ENCODE data around the gene TAL1. TPM values are rescaled to one million over a fixed set of nuclear protein-coding genes. Genes with fewer than 3 reads are reported as not detected.

Gene TAL1
- total and polyA plus RNA-seq, 2 donors (not counting 3 experiments of a cell fraction or from before 2014, with no cell fraction given): 36.7 to 52.4 TPM

GRCh38 chr1:47219590-47220220, 12.3 kb downstream of the TAL1 start:
- peaks cover 12 to 57% of the 10 kb centered on the region in 2 experiments for H3K36me3 ChIP-seq (ENCODE audit: control insufficient read depth in 2 of 2, extremely low read depth in 1 of 2, insufficient read depth in 2 of 2, low read length in 2 of 2)
- no peak for FAIRE-seq
- H3K4me2 ChIP-seq (ENCODE audit: insufficient read depth, low read length): no peak overlapping the region
- H3K79me2 ChIP-seq (ENCODE audit: control insufficient read depth, insufficient read depth, low read length): peaks cover 8% of the 10 kb centered on the region
- no peak overlapping the region for H3K4me3 ChIP-seq (replicated peaks in 1 of 3; ENCODE audit: insufficient read depth in 1 of 3, low read depth in 1 of 3, low read length in 3 of 3)
- H3K4me1 ChIP-seq (ENCODE audit: control insufficient read depth, extremely low read depth, insufficient read depth, low read length): peaks cover 17% of the 10 kb centered on the region
- no peak overlapping the region for H2AFZ ChIP-seq (ENCODE audit: low read depth, low read length)
- CTCF ChIA-PET: interaction anchor here (3.3 kb wide), 1 partner anchor 40 kb away, joined by 8 read pairs; no protein-coding TSS in a partner anchor
- no peaks in the 10 kb centered on the region for H3K9me1 ChIP-seq (replicated peaks; ENCODE audit: control insufficient read depth, extremely low read depth, insufficient read depth, low read length)
- POLR2A ChIA-PET: interaction anchor here (0.6 kb wide), 1 partner anchor 9 kb away, joined by 4 read pairs; no protein-coding TSS in a partner anchor
- TF ChIP-seq POLR2A (IDR thresholded peaks at IDR 0.05; ENCODE audit: low read depth, low read length) (no peak), JUN (IDR thresholded peaks at IDR 0.05; ENCODE audit: borderline replicate concordance, insufficient read depth, insufficient read length, low read depth) (no peak)
- H3K9me3 ChIP-seq (replicated peaks; ENCODE audit: control insufficient read depth, insufficient read depth, low read length): no peaks in the 10 kb centered on the region
- intact Hi-C loops (cut with micrococcal nuclease): no loop called here
- dilution Hi-C loops (cut with MboI; ENCODE audit: extremely low pct_ligation_motif_present, low sequenced_read_pairs): no loop called here
- H3K27ac ChIP-seq (ENCODE audit: insufficient read depth, low read depth, low read length): no peak overlapping the region
- DNase-seq (ENCODE audit: low read depth, low spot score): no peak
- BruUV-seq (replicated peaks): no TSS peak
- H3K9ac ChIP-seq (replicated peaks; ENCODE audit: extremely low read depth, insufficient read depth, low read length): no peak overlapping the region
- H3K27me3 ChIP-seq (ENCODE audit: control insufficient read depth in 2 of 2, insufficient read depth in 2 of 2, low read length in 2 of 2): no peaks in the 10 kb centered on the region
- no peaks in the 10 kb centered on the region for H4K20me1 ChIP-seq (replicated peaks; ENCODE audit: control insufficient read depth, extremely low read depth, insufficient read depth, low read length)

- Histone ChIP-seq H2AFZ (ENCODE audit: low read depth, low read length) (no peak overlapping the region), H3K79me2 (ENCODE audit: control insufficient read depth, insufficient read depth, low read length) (peaks cover 1% of the 10 kb centered on the region), H3K27me3 (ENCODE audit: control insufficient read depth in 2 of 2, insufficient read depth in 2 of 2, low read length in 2 of 2) (no peaks in the 10 kb centered on the region), H3K9me1 (replicated peaks; ENCODE audit: control insufficient read depth, extremely low read depth, insufficient read depth, low read length) (no peaks in the 10 kb centered on the region), H4K20me1 (replicated peaks; ENCODE audit: control insufficient read depth, extremely low read depth, insufficient read depth, low read length) (no peaks in the 10 kb centered on the region), H3K27ac (ENCODE audit: insufficient read depth, low read depth, low read length) (no peak overlapping the region), H3K9me3 (replicated peaks; ENCODE audit: control insufficient read depth, insufficient read depth, low read length) (no peaks in the 10 kb centered on the region), H3K4me3 (replicated peaks in 1 of 3; ENCODE audit: insufficient read depth in 1 of 3, low read depth in 1 of 3, low read length in 3 of 3) (no peak overlapping the region), H3K36me3 (ENCODE audit: control insufficient read depth in 2 of 2, extremely low read depth in 1 of 2, insufficient read depth in 2 of 2, low read length in 2 of 2) (peaks cover 12 to 55% of the 10 kb centered on the region in 2 experiments), H3K9ac (replicated peaks; ENCODE audit: extremely low read depth, insufficient read depth, low read length) (no peak overlapping the region), H3K4me2 (ENCODE audit: insufficient read depth, low read length) (no peak overlapping the region), H3K4me1 (ENCODE audit: control insufficient read depth, extremely low read depth, insufficient read depth, low read length) (peaks cover 14% of the 10 kb centered on the region)
- no peak for FAIRE-seq
- CTCF ChIA-PET: no interaction called here
- POLR2A ChIA-PET: no interaction called here
- no peak for DNase-seq (ENCODE audit: low read depth, low spot score)
- dilution Hi-C loops (cut with MboI; ENCODE audit: extremely low pct_ligation_motif_present, low sequenced_read_pairs): no loop called here
- BruUV-seq (replicated peaks): no TSS peak
- intact Hi-C loops (cut with micrococcal nuclease): no loop called here
- TF ChIP-seq MAX (IDR thresholded peaks at IDR 0.05; ENCODE audit: insufficient read depth, insufficient read length): no peak
- TF ChIP-seq GATA2 (IDR thresholded peaks at IDR 0.05; ENCODE audit: insufficient read depth, insufficient read length, low read depth, low read length): no peak
- no peak for TF ChIP-seq EZH2 (IDR thresholded peaks at IDR 0.05; ENCODE audit: borderline replicate concordance, low read depth, low read length, severe bottlenecking)
- no peak for TF ChIP-seq FOS (IDR thresholded peaks at IDR 0.05; ENCODE audit: borderline replicate concordance, insufficient read depth, low read length)
- no peak for TF ChIP-seq CTCF (IDR thresholded peaks at IDR 0.05; ENCODE audit: extremely low read depth in 1 of 2, insufficient read depth in 1 of 2, low read depth in 1 of 2, low read length in 2 of 2)
- no peak for TF ChIP-seq POLR2A (IDR thresholded peaks at IDR 0.05; ENCODE audit: low read depth, low read length)
- no peak for TF ChIP-seq MYC (IDR thresholded peaks at IDR 0.05; ENCODE audit: low read depth, low read length)
- no peak for TF ChIP-seq POLR2AphosphoS5 (IDR thresholded peaks at IDR 0.05; ENCODE audit: insufficient read depth, low read depth, low read length)
- no peak for TF ChIP-seq JUN (IDR thresholded peaks at IDR 0.05; ENCODE audit: borderline replicate concordance, insufficient read depth, insufficient read length, low read depth)
Measured at GRCh38 chr1:47219001-47219400, 13.0 kb downstream of the TAL1 start.
